GM19452 (cell line): ENCODE measurements around the gene CFAP74.

Experiments
- ATAC-seq: cut with Tn5 transposase; IDR thresholded peaks from one replicate; pipeline ENCODE4 v1.9.1; 2021; ENCODE audit not compliant: unreplicated experiment

Gene CFAP74

GRCh38 chr1:2042830-2043773, 39.5 kb upstream of the CFAP74 start:
- ATAC-seq, result no peak

GRCh38 chr1:2041887-2042286, 38.3 kb upstream of the CFAP74 start:
- no peak for ATAC-seq

- no peak for ATAC-seq
Observed at GRCh38 chr1:2041305-2041704, 37.7 kb upstream of the CFAP74 start.

GRCh38 chr1:2039251-2039650, 35.7 kb upstream of the CFAP74 start:
- no peak for ATAC-seq

- no peak for ATAC-seq
Observed at GRCh38 chr1:2038229-2038628, 34.6 kb upstream of the CFAP74 start.

- no peak for ATAC-seq
Observed at GRCh38 chr1:2037314-2037979, 33.9 kb upstream of the CFAP74 start.

GRCh38 chr1:2036287-2036686, 32.7 kb upstream of the CFAP74 start:
- no peak for ATAC-seq

- no peak for ATAC-seq
Observed at GRCh38 chr1:2033165-2033564, 29.6 kb upstream of the CFAP74 start.

GRCh38 chr1:2032737-2033136, 29.2 kb upstream of the CFAP74 start:
- no peak for ATAC-seq

- no peak for ATAC-seq
Observed at GRCh38 chr1:2031546-2032540, 28.3 kb upstream of the CFAP74 start.

- no peak for ATAC-seq
Observed at GRCh38 chr1:2030076-2030871, 26.7 kb upstream of the CFAP74 start.

- no peak for ATAC-seq
Observed at GRCh38 chr1:2029561-2029960, 26.0 kb upstream of the CFAP74 start.

- no peak for ATAC-seq
Observed at GRCh38 chr1:2028870-2029560, 25.4 kb upstream of the CFAP74 start.

GRCh38 chr1:2027961-2028583, 24.5 kb upstream of the CFAP74 start:
- ATAC-seq, result no peak

GRCh38 chr1:2025491-2025981, 21.9 kb upstream of the CFAP74 start:
- no peak for ATAC-seq

GRCh38 chr1:2024887-2025286, 21.3 kb upstream of the CFAP74 start:
- ATAC-seq, result no peak

- no peak for ATAC-seq
Observed at GRCh38 chr1:2024451-2024850, 20.9 kb upstream of the CFAP74 start.

- ATAC-seq, result no peak
Observed at GRCh38 chr1:2023187-2023586, 19.6 kb upstream of the CFAP74 start.
